T-helper 2 cell (primary cell): Measurements from ENCODE around the gene TGFBR3.

Source experiments
- DNase-seq, 5 experiments: peaks; one replicate each; pipeline versions ENCODE4 v3.0.0 to v3.0.0-alpha.2; 2012 to 2022

The TGFBR3 gene

DNA sequence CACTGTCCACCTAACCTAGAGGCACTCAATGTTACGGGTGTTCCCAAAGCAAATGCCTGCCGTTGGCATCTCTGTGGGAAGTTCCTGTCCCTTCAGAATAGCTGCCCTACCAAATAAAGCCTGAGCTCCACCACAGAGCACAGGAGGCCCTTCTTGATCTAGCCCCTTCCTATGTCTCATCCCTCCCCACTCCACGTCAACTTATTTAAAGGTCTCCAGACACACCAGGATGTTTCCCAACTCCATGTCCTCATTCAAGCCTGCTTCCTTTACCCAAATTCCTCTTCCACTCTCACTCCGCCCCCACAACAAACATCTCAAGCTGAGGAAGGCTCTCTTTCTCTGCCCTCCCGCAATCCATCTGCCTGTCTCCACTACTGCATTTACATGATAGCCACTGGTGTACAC lies 87.7 kb downstream of the TGFBR3 start:
- no peak for DNase-seq

DNA sequence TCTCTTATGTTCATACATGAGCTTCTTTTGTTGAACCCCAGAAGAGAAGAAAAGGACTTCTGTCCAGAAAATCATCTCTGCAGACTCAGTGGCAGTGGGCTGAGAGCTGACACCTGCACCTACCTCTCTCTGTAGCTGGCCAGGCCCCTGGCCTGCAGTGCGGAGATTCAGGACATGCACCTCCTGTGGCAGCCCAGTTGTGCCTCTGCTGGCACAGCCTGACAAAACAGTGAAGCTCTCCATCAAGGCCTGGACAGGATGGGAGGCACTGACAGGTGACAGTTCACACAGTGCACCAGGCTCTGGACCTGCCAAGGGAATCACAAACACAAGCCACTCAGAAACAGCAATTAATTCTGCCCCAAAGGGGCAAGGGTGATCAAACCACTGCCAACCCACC lies 88.8 kb downstream of the TGFBR3 start:
- no peak for DNase-seq

DNA sequence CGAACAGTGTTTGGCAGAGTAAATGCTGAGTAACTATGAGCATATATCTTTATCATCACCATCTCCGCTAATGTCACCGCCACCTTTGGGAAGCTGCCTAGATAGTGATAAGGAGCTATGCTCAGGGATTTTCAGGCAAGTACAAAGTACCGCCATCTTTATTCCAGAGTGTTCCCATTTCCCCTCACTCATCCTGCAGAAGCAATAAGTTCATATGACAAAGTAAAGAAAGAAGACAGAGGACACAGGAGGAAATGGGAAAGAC lies 89.6 kb downstream of the TGFBR3 start:
- DNase-seq: no peak

DNA sequence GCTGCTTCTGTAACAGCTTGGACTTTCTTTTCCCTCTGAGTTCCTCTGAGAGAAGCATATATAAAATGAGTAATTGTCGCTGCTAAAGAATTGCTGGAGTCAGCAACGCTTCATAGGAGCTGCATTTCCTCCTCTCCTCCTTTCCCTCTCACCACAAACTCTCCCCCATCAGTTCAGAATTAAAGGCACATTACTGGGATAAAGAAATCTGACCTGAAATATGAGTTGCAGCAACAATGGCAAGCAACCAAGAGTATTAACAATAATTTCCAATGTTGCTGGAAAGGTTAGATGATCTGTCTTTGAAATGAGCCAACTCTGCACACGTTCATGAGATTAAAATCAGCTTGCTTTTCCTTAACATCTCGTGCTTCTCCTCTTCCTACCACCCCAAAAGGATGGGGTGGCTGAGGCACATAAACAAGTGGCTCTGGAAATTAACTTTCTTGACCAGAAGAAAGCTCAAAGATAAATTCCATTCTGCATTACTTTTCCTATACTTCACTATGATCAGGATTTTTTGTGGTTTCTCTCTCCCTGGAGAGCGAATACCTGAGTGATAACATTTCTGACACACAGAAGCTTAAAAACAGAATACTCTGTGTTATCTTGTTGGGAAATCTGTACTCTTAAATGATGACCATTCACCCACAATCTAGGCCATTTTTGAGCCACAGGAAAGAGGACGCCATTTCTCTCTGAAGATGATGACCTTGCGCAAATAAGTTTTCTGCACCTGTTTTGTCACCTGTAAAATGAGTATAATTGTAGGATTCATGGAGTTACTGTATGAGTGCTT lies 90.2 kb downstream of the TGFBR3 start:
- DNase-seq: no peak

GRCh38 chr1:91793877-91794276 lies 92.1 kb downstream of the TGFBR3 start:
- DNase-seq: no peak

- no peak for DNase-seq
These were observed 92.8 kb downstream of the TGFBR3 start for GRCh38 chr1:91793189-91793588.

DNA sequence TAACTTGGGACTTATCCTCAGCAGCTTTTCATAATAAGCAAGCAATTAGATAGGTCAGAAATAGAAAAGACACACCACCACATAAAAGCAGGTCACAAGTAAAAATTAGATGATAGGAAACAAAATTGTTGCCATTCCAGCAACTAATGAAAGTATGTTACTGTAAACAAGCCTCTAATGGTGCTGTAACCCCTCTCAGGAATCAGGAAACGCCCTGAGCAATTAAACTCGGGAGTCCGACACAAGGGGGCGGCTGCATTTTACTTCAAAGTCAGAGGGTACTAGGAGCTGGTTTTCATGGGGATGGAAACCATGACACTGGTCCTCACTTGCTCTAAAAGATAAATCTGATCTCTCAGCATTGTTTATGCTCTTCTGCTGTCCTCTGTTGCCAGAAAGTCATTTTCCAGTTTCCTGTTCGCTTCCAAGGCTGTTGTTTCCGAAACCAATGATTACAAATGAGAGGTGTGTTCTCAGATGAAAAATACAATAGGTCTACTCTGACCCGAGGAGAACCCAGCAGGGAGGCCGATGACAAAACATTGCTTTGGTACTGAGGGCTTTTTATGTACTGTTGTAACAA lies 93.4 kb downstream of the TGFBR3 start:
- DNase-seq: no peak

- DNase-seq: peak in 2 of 5 experiments; percentile 55
These were observed 94.1 kb downstream of the TGFBR3 start for GRCh38 chr1:91791691-91792488.

DNA sequence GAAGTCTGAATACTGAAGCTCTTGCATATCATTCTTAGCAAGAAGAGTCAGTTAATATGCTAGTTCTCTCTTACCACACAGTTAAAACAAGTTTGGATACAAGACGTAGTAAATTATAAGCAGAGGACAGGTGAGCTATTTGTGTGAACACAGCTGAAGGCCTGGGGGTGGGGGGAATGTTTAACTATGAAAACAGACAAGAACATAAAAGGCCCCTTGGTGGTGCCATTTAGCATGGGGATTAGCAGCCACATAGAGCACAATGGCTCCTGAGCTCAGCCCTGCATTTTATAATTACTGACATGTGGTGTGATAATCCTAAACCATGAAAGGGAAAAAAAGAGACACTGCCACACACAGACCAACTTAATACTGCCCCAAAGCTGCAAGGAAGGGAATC lies 94.8 kb downstream of the TGFBR3 start:
- DNase-seq: no peak

- no peak for DNase-seq
These were observed 95.6 kb downstream of the TGFBR3 start for GRCh38 chr1:91790392-91790791.

GRCh38 chr1:91789273-91789997 lies 96.5 kb downstream of the TGFBR3 start:
- no peak for DNase-seq

DNA sequence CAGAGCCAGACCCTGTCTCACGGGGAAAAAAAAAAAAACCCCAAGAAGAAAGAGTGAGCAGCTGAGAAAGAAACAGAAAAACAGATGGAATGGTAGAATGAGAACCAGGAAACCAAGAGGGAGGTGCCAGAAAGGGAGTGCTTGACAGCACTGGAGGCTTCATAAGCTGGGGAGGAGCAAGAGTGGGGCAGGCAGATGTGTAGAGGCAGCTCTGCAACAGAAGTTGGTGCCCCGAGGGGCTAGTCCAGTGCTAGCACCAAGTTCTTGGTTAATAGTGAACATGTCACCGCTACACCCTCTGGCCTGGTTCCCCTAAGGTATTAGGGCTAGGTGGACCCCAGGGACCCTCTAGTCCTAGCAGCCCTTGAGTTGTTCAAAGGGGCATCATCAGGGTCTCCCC lies 98.0 kb downstream of the TGFBR3 start:
- DNase-seq: no peak

DNA sequence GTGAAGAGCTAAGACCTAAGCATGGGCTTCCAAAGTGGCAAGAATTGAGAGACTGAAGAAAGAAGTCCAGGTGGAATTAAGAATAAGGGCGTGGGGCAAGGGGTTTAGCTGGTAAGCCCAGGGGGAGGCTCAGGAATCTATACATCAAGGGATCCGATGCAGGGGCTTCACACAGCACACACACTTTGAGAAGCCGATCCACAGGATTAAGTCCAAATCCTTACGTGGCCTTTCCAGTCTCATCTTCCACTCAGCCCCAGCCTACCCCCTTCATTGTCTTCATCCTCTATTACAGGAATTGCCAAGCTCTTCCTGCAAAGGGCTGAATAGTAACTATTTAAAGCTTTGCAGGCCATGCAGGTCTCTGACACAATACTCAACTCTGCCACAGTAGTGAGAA lies 101.3 kb downstream of the TGFBR3 start:
- DNase-seq: no peak

DNA sequence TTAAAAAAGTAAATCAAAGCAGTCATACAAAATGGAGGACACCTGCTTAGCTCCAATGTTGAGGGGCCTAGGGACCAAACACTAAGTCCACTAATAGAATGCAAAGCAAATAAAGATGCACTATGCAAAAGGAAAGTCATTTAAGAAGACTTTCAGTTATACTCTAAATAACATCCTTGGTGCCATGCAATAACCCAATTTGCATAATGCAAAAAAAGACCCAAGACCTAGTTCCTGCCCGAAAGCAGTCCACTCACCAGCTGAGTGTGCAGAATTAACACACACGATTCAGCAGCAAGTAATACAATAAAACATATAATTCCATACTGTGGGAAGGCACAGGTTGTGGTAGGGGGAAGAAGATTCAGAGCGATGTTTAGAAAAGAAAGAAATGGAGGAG lies 101.8 kb downstream of the TGFBR3 start:
- no peak for DNase-seq

DNA sequence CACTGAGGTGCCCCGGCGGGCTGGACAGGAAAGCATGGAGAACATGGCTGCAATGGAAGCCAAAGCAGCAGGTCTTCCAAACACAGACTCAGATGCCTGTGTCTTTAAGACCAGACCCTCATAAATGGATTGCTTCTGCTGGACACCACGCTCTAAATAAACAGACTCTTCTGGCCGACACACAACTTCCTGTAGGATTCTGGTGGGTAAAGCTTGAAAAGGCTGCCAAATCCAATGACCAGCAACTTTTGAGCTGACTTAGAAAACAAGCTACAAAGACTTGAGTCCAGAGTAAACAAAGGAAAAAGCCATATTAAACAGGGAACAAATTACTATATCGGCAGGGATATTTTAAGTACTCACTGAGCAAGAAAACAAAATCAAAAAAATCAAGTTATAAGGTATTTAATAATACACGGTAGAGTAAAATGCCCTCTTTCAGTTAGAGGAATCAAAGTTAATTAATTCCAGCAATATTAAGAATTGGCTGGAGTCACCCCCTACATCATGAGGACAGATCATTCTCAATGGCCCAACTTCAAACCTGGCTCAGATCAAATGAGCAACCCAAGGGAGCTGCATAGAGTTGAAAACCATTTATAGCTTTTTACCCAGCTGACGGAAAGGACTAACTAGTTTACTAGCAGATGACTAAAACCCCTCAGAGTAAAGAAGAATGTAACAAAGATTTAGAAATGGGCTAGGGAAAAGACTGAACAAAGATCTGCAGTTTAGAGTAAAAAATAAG lies 102.4 kb downstream of the TGFBR3 start:
- DNase-seq: no peak

GRCh38 chr1:91781901-91782622 lies 103.9 kb downstream of the TGFBR3 start:
- no peak for DNase-seq

- no peak for DNase-seq
These were observed 104.6 kb downstream of the TGFBR3 start for GRCh38 chr1:91781371-91781825.

GRCh38 chr1:91779548-91780021 lies 106.4 kb downstream of the TGFBR3 start:
- DNase-seq: no peak

- DNase-seq: no peak
These were observed 107.0 kb downstream of the TGFBR3 start for GRCh38 chr1:91778964-91779363.

DNA sequence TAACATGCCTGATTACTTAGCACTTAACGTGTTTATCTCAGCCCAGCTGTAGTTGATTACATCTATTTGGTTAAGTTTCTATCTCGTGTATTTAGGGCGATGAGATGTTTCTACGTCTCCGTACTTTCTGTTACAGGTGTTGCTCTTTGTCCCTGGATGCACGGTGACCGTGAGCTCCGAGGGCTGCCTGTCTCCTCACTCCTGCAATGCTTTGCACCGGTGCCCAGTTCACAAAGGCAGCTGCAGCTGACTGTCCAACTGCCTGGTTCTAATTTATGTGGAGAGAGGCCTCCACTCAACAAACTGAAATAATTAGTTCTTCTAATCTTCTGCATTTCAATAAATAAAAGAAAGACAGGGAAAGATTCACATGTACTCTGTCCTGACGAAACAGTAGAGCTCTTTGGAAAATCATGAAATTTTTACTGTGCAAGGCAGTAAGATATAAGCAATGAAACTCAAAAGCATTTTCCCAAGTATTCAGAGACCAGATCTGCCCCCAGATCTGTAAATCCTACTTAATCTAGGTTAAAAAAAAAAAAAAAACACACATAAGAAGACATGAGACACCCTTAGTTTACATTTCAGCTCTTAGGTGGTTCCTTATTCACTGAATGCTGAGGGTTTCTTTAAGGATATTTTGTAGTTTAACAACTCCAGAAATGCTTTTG lies 108.2 kb downstream of the TGFBR3 start:
- no peak for DNase-seq

DNA sequence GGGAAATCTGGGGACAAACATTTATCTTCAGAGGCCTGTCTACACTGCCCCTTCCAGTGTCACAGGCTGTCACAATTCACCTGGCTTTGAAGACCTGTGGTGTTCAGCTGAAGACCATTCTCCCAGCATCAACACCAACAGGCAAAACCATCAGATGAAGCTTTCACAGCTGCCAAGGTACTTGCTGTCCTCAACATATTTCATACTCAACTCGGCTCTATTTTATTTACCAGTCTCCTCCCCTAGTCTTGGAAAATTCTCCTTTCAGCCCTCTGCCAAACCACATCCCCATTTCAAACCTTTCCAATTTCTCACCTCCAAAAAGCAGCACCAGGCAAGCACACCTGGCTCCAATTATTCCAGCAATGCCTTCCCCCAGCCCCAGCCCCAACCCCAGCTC lies 108.8 kb downstream of the TGFBR3 start:
- DNase-seq: no peak
